RWPE2 (cell line): ENCODE measurements around the gene HOXA4.

ENCODE experiments used
- ATAC-seq: fragments of 200-7000 bp; cut with Tn5 transposase; 3 replicates; pipeline ENCODE4 v1.9.1; 2021; ENCODE audit warnings: low read depth
- DNase-seq: peaks from one replicate; pipeline ENCODE4 v3.0.0-alpha.2; 2020; ENCODE audit warnings: low spot score
- H3K27ac ChIP-seq: fragments of 450-650 bp; 2 replicates; pipeline ENCODE4 v1.5.1; 2017; ENCODE audit warnings: mild to moderate bottlenecking; ENCODE audit not compliant: poor library complexity, severe bottlenecking
- H3K27me3 ChIP-seq: fragments of 250-450 bp; sonication (Bioruptor Pico); 2 replicates; pipeline ENCODE4 v1.5.1; 2021; ENCODE audit warnings: mild to moderate bottlenecking, moderate library complexity; ENCODE audit not compliant: insufficient read depth, poor library complexity, severe bottlenecking
- H3K36me3 ChIP-seq: fragments of 250-450 bp; sonication (Bioruptor Pico); 2 replicates; pipeline ENCODE4 v1.5.1; 2020; ENCODE audit warnings: low read depth, mild to moderate bottlenecking, moderate library complexity
- H3K4me1 ChIP-seq: fragments of 250-450 bp; sonication (Bioruptor Pico); 2 replicates; pipeline ENCODE4 v1.5.1; 2021; ENCODE audit warnings: mild to moderate bottlenecking, moderate library complexity; ENCODE audit not compliant: insufficient read depth, poor library complexity, severe bottlenecking
- H3K4me3 ChIP-seq: fragments of 250-450 bp; sonication (Bioruptor Pico); 2 replicates; pipeline ENCODE4 v1.5.1; 2021; ENCODE audit warnings: mild to moderate bottlenecking, moderate library complexity; ENCODE audit not compliant: severe bottlenecking
- H3K9me3 ChIP-seq: fragments of 250-450 bp; sonication (Bioruptor Pico); 2 replicates; pipeline ENCODE4 v1.5.1; 2021; ENCODE audit warnings: mild to moderate bottlenecking, moderate library complexity; ENCODE audit not compliant: severe bottlenecking
- TF ChIP-seq, protein P1 (sequence below): fragments of 450-650 bp; IDR thresholded peaks from one replicate; pipeline ENCODE4 v1.5.1; 2017; ENCODE audit warnings: mild to moderate bottlenecking, moderate library complexity; ENCODE audit not compliant: poor library complexity, severe bottlenecking

Gene HOXA4

GRCh38 chr7:27154901-27155815 lies 24.6 kb upstream of the HOXA4 start:
- DNase-seq, result peak; percentile 77
- no peaks in the 10 kb centered on the region for H3K36me3 ChIP-seq
- peaks cover 8% of the 10 kb centered on the region for H3K4me1 ChIP-seq
- H3K4me3 ChIP-seq, result peak overlapping the region; percentile 46
- no peaks in the 10 kb centered on the region for H3K9me3 ChIP-seq
- H3K27me3 ChIP-seq, result no peaks in the 10 kb centered on the region
- TF ChIP-seq, protein P1, sequence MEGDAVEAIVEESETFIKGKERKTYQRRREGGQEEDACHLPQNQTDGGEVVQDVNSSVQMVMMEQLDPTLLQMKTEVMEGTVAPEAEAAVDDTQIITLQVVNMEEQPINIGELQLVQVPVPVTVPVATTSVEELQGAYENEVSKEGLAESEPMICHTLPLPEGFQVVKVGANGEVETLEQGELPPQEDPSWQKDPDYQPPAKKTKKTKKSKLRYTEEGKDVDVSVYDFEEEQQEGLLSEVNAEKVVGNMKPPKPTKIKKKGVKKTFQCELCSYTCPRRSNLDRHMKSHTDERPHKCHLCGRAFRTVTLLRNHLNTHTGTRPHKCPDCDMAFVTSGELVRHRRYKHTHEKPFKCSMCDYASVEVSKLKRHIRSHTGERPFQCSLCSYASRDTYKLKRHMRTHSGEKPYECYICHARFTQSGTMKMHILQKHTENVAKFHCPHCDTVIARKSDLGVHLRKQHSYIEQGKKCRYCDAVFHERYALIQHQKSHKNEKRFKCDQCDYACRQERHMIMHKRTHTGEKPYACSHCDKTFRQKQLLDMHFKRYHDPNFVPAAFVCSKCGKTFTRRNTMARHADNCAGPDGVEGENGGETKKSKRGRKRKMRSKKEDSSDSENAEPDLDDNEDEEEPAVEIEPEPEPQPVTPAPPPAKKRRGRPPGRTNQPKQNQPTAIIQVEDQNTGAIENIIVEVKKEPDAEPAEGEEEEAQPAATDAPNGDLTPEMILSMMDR, result no peak
- H3K27ac ChIP-seq, result peak overlapping the region; percentile 62
- no peak for ATAC-seq

GRCh38 chr7:27154369-27154768 lies 23.8 kb upstream of the HOXA4 start:
- H3K9me3 ChIP-seq, result no peaks in the 10 kb centered on the region
- no peak for ATAC-seq

DNA sequence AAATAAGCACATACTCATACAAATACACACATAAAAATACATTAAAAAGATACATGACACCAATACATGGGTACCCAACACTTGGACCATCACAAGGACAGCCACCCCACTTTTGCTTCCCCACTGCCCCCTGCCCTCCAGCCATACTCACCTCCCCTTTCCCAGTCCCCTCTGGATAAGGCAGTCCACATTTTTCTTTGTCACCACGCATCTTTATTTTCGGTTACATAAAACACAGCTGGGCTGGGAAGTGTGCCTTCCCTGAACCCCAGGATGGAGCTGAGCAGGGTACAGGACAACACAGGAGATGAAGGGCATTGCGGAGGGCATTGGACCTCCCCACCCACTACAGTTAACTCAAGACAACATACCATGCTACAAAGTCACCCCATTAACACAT lies 23.0 kb upstream of the HOXA4 start:
- no peak for DNase-seq
- ATAC-seq, result no peak
- TF ChIP-seq, protein P1, result no peak
- Histone ChIP-seq H3K4me3 (no peak overlapping the region), H3K4me1 (peaks cover 5% of the 10 kb centered on the region), H3K27me3 (no peaks in the 10 kb centered on the region), H3K27ac (no peak overlapping the region), H3K9me3 (no peaks in the 10 kb centered on the region), H3K36me3 (no peaks in the 10 kb centered on the region)

More at GRCh38 chr7:27154369-27154768, 23.8 kb upstream of the HOXA4 start:
- no peaks in the 10 kb centered on the region for H3K27me3 ChIP-seq
- TF ChIP-seq, protein P1, result no peak
- peak; percentile 42 for DNase-seq
- no peaks in the 10 kb centered on the region for H3K36me3 ChIP-seq
- no peak overlapping the region for H3K4me3 ChIP-seq
- peaks cover 5% of the 10 kb centered on the region for H3K4me1 ChIP-seq
- peak overlapping the region; percentile 62 for H3K27ac ChIP-seq

- no peaks in the 10 kb centered on the region for H3K9me3 ChIP-seq
- peak overlapping the region; percentile 85 for H3K27ac ChIP-seq
- H3K4me1 ChIP-seq, result peaks cover 5% of the 10 kb centered on the region
- H3K4me3 ChIP-seq, result no peak overlapping the region
- DNase-seq (peak; percentile 47), ATAC-seq (no peak)
- H3K36me3 ChIP-seq, result no peaks in the 10 kb centered on the region
- TF ChIP-seq, protein P1, result no peak
- H3K27me3 ChIP-seq, result no peaks in the 10 kb centered on the region
Measured at GRCh38 chr7:27152816-27153442, 22.4 kb upstream of the HOXA4 start.
